NCI-H1105 treated with DMSO at 0.1 percent for 48 hours (cell line): ENCODE results near the gene RIMKLA.

Experiments
- DNase-seq: peaks from one replicate; lab custom pipeline; 2025; lab: John Stamatoyannopoulos, UW

Gene RIMKLA

DNA sequence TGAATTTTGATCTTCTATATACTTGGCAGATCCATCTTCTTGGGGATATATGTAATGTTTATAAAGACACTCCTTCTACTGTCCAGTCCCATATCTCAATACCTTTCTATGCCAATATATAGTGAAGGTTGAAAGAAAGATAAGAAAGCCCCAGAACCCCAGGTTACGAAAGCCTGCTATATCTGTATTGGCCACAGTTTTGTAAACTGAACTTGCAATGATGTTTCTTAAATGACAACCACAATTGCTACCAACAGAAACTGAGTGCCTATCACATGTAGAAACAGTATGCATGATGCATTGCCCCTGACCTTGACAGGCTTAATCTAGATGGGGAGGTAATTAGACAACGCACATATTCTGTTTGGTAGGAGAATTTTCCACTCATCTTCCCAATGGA, 7.8 kb upstream of the RIMKLA start:
- no peak for DNase-seq

DNA sequence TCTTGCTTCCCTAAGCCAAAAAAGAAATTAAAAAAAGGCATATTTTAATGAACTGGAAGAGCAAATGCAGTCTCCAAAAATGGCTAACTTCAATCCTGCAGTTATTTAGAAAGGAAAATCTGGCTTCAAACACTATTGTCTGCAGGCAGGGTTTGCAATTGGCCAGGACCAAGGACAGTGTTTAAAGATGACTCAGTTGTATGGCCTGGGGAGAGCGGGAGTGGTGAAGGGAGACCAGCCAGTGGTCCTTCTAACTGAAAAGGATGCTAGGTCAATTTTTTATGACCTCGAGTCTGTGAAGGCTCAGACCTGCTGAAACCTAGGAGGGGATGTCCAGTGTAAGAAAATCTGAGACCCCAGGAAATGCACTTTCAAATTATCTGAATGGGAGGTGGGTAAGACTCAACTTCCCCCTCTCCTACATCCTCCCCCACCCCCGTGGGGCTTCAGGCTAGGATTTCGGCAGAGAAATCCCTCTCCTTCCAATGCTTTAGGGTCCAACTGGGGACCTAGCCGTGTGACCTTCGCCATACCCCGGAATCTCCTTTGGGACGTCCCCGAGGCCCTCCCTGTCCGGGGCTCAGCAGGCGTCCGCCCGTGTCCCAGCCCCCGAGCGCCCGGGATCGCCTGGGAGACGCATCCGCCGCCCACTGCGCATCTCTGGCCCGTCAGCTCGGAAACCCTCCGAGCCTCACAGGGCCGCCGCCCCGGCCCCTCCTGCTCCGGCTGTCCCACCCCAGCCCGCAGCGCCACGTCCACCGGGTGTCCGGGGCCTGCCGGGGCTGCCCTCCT, 602 bp upstream of the RIMKLA start:
- DNase-seq = peak; percentile 58

DNA sequence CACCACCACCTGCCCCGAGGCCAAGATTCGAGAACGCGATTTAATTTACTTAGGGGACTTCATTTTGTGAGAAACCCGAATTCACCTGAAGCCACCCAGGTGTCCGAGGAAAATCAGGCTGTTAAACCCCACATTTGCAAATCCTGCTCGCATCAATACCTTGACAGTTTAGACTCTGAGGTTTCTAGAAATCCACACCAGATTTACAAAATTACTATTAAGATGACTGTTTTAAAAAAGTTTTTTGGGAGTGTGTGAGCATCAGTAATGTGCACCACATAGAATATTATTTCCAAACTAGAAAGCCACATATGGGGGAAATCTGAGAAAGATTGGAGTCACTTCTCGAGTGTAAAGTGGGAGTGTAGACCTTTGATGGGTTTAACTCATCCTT, 685 bp downstream of the RIMKLA start:
- DNase-seq = no peak

DNA sequence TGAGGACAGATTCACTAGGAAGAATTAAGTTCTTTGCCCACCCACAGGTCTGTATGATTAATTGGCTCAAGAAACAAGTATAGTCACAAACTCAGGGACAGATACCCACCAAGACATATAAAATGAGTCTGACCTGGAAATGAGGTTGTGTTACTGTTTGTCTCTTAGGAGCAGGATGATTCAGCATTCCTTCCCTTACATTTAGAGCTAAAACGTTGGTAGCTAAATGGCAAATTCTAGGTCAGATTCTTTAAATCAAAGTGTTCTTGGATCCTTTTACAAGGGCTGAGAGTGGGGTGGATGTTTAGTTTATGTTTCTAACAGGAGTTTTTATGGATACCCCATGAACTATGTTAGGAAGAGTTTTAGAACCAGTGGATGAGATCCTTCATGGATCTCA, 4.7 kb downstream of the RIMKLA start:
- DNase-seq = no peak

DNA sequence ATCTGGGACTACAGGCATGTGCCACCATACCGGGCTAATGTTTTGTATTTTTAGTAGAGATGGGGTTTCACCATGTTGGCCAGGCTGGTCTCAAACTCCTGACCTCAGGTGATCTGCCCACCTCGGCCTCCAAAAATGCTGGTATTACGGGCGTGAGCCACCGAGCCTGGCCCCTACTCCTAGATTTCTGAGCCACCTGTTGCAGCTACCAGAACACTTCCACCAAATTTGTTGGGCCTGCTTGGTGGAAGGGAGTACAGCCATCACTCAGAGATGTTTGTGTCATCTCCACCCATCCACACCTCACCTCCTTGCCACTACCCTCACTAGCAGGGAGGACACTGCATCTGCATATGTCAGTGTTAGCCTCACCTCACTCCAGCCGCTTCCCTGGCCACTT, 5.5 kb downstream of the RIMKLA start:
- DNase-seq = no peak

DNA sequence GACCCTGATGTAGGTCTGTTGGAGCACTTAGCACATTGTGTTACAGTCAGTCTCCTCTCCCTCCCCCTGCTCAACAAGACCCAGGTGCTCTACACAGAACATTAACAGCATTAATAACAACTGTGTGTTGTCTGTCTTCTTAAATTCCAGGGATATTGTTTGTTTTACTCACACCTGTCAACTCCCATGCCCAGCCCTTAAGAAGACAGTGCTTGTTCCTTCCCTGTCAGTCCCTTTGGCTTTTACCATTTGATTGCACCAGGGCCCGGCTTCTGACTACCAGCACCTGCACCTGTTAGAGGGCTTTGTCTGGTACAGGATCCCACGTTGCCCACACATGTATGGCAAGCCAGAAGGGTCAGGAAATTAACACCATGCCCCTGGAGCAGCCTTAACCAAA, 11.7 kb downstream of the RIMKLA start:
- DNase-seq = peak; percentile 62

DNA sequence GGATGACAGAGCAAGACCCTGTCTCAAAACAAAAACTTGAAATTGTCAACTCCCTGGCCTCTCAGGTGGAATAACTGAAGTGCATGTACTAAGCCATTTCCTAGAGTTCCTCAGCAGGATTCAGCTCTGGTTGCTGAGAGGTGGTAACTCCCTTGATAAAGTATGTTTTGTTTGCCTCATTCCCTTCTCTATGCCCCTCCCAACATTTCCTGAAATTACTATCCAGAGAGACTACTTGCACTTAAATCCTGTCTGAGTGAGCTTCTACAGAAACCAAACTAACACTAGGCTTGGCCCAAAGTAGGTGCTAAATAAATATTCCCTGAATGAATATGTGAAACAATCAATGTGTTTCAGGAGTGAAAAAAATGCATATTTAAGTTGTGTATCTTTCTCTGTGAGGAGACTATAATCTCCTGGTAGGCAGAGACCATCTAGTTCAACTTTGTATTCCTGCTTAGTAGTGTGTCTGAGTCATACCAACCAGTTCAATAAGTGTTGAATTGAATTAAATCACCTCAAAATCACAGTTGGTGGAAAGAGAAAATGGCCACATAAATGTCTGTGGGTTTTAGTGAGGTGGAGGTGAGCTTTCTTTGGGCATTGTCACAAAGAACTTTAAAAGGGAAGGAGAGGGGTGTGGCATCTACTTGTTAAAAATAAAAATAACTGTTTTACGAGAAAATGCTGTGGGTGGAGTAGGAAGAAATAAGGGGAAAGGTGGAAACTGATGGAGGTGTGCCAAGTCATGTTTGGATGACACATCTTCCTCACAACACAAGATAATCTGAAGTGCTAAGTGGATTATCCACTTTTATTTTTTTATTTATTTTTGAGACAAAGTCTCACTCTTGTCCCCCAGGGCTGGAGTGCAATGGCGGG, 12.6 kb downstream of the RIMKLA start:
- DNase-seq = no peak

DNA sequence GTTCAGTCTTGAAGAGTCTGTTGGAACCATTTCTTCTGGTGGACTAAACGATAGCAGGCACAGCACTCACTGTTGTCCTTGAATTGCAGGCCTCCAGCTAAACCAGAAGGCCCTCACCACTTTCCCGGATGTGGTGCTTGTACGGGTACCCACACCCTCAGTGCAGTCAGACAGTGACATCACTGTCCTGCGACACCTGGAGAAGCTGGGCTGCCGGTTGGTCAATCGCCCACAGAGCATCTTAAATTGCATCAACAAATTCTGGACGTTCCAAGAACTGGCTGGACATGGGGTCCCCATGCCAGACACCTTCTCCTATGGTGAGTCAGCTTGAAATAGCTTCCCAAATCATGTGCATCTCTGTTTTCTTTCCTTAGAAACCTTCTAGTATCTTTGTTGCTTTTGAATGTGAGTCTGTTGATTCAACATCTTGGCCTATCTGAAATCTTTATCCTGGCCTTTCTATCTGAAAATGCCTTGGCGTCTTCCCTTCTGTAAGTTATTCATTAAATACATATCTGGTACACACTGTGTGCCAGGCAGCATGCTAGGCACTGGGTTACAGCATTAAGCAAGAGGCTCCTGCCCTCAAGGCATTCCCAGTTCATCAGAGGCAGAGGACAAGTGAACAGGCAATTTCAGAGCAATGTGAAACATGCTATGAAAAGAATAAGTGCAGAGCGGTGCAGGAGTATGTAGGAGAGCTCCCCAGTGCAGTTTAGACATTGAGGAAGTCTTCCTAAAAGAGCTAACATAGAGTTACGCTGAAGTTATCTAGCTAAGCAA, 18.9 kb downstream of the RIMKLA start:
- DNase-seq = no peak

DNA sequence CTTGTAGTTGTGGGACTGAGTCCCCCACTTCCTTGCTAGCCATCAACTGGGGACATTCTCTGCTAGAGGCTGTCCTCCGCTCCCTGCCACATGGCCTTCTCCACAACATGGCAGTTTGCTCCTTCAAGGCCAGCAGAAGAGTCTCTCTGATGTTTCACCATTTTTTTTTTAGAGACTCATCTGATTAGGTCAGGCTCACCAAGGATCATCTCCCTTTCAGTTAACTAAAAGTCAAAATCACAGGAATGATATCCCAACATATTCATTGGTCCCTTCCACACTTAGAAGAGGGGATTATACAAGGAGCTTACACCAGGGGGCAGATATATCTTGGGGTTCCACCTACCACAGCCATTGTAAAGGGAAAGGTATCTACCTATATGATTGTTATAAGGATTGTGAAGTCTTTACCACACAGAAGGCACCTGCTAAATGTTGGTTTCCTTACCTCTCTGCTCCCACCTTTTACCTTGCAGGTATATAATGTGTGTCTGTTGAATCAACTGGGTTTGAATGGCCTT, 23.3 kb downstream of the RIMKLA start:
- no peak for DNase-seq

DNA sequence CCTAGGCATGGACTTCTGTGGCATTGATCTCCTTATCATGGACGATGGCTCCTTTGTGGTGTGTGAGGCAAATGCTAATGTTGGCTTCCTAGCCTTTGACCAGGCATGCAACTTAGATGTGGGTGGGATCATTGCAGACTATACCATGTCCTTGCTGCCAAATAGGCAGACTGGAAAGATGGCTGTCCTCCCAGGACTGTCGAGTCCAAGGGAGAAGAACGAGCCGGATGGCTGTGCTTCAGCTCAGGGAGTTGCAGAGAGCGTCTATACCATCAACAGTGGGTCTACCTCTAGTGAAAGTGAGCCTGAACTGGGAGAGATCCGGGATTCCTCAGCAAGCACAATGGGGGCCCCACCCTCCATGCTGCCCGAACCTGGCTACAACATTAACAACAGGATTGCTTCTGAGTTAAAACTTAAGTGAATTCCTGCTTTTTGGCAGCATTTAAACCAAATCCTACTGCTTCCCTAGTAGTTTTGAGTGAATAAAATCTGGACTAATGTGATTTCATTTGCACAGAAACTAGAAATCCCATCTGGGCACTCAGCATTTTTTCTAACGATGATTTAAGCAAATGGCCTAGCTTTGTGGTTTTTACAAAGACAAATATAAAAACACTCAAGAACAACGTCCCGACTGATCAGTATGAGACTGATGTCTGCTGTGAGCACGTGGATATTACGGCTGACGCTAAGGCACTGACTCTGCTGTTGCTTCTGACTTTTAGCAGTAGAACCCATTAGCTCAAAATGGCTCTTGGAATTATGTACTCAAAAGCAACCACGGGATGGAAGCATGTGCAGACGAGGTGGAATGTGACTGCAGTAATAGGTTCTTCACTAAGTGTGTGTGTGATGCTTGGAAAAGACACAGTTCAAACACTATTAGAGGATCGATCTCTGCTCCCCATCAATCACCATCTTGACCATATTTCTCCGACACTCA, 34.2 kb downstream of the RIMKLA start:
- DNase-seq = no peak

DNA sequence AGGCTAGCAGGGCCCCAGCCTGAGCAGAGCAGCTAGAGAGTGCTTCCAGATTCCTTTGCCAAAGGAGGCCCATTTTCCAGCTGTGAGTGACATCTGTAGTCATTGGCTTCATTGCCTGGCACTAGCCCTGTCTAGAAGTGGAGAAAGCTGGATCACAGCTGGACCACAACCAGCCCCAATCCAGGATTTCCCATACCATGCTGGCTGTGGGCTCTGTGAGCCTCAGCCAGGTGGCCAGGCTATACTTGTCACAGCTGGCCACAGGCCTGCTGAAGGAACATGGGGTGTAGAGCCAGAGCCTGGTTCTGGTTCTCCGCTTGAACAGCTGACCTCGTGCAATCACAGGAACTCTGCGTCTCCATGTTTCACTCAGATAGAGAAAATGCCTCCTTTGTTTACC, 36.6 kb downstream of the RIMKLA start:
- DNase-seq = no peak

DNA sequence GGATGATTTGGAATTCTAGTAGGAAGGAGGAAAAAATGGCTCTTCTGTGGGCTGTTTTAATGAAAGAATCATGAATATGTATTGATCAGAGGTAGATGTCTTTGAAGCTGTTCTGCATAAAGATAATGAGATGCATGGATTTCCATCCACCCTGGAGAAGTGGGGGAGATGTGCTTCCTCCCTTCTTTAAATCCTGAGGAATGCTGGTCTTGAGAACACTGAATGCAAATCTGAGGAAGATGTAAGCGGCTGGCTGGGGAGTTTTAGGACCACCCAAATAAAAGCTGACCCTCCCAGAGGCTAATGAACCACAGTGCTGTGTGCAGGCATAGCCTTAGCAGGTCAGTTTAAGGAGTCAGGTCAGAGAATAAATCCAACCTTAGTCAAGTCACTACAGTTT, 37.9 kb downstream of the RIMKLA start:
- no peak for DNase-seq

DNA sequence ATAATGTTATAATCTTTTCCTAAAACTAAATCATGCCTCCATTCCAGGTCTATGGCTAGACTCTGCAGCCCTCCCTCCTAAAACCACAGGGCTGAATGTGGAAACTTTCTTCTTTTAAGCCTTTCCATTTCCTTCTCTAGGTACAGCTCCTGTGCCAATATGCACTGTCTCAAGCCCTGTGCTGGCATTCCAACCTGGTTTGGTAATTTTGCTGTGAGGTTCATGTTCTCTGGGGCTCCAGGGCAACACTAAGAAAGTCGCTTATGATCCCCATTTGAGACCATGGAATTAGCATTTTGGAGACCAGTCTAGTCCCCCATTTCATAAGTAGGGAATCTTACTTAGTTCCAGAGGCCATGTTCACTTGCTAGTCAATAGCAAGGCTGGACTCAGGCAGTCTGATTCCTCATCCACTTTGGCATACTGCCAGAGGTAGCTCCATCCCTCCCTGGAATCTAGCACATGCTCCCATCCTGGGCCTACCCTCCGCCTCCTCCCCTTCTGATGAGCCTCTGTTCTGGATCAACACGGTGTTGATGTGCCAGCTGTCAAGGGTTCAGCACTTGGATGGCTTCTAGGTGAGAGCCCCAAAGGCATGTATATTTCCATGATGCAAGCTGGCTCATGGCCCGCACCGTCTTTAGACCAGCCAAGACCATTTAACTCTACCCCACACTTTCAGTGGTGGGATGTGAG, 38.7 kb downstream of the RIMKLA start:
- peak; percentile 42 for DNase-seq

DNA sequence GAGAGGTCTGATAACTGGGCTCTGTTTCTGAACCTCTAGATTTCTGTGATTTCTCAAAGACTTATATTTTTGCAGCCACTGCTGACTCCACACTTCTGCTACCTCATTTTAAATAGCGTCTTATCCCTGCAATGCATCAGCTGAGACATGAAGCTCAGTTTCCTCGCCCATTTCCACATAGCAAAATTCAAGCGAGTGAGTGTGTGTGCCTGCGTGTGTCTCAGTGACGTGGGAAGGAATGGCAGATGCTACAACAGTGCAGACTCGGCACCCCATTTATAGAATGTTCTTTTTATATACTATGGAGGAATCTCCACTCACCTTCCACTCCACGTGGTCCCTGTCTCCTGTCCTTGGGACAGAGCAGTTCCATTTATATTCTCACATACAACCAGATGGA, 39.5 kb downstream of the RIMKLA start:
- no peak for DNase-seq

DNA sequence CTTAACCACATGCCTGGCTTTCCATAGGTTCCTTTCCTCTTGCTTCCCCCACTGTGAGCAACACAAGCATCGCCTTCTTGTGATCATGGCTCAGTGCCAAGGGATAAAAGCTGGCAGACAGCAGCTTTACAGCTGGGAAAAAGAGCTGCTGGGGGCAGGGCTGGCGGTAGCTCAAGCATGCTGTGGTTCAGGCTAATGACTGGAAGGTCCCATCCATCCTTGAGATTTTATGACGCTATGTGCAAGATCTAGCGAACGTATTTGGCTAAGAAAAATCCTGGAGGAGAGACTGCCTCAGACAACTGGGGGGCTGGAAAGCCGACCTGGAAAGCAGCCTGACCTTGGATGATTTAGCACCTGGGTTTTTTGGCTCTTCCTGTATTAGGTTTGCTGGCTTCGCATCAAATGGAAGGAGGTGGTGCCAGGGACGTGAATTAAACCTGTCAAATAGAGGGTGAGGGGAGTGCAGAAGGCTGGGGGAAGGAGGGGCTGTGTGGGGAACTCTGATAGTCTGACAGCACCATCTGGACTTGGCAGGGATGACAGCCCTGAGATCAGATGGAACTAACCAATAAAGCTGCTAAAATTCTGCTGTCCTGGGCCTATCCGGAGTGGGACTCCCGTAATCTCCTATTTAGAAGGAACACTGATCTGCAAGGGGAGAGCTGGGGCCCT, 40.5 kb downstream of the RIMKLA start:
- peak; percentile 100 for DNase-seq

DNA sequence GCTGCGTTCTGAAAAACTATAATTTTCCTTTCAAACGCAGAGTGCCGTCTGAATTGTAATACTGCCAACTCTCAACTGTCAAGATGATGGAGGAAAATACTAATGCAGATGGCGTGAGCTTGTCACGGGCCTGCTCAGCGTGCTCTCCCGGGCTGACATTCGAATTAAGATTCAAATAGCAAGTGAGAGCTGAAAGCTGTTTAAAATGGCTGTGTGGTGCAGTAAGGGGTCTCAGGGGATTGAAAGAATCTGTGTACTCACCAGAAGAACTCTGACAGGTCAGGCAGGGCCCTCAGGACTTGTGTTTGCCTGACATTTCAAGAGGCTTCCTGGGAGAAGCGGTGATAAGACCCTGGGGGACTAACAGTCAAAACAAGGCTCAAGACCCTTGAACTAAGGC, 42.1 kb downstream of the RIMKLA start:
- DNase-seq = peak; percentile 83

DNA sequence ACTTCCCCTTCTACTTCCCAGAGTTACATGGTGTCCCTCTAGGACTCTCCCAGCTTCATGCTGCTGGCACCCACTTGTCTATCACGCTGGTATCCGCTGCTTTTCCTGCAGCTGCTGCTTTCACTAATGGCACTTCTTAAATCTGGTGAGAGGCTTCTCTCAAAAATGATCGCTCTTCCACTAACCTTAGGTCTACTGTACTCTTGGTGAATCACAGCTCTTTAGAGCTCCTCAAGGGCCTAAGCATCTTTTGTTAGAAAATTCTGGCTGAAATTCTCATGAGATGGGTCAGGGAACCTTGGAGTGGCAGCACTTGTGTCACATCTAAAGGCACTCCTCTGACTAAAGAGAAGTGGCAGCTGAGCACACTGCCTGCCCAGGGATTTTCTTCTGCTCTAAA, 43.1 kb downstream of the RIMKLA start:
- no peak for DNase-seq

DNA sequence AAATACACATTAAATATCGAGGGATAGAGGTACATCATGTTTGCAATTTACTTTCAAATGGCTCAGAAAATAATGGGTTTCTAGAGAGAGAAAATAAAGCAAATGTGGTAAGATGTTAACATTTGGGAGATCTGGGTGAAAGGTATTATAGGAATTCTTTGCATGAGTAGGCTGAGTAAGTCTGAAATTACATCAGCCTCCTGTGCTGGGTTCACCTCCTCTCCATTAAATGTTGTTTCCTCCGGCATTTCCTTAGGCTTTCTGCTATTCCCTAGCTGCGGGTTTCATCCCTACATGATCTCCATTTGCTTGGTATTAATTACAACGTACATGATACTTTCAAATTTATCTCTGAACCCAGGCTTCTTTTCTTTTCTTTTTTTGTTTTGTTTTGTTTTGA, 43.6 kb downstream of the RIMKLA start:
- no peak for DNase-seq

DNA sequence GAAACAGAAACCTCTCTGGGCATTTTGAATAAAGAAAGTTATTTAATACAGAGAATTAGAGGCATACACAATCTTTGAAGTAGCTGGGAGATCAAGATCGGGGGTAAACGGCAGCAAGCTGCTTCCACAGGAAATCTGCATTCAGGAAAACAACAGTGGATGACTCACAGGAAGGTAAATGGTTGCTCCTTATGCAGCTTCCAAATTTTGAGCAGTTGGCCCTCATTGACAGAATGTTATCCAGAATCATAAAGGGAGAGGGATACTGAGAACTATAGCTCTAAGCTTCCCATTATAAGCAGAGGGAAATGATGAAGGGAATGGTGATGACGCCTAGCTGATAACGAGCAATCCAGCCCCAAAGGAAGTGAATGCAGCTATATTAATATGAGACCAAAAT, 46.6 kb downstream of the RIMKLA start:
- DNase-seq = no peak

DNA sequence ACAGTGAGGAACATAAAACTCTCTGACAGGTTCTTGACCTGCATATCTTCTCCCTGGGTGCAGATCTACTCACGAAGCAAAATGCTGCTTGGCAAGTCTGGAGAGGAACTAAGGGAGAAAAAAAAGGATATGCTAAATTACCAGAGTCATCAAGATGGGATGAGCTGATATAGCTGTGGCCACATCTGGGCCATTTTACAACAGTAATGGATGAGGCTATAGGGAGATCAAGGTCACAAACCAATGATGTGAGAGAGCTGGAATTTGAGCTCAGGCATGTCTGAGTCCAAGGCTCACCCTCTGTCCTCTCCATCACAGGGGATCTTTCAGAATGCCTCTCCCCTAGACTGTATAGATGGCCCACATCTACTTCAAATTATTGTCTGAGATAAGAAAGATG, 49.0 kb downstream of the RIMKLA start:
- DNase-seq = no peak
